Suprapubic skin (tissue), 4 donors: ENCODE data around the gene UCK2.

Source experiments
- EP300 ChIP-seq: sonication (generic); formaldehyde crosslinking; IDR thresholded peaks from one replicate; pipeline ENCODE4 v1.6.1; 2017; ENCODE audit warnings: antibody characterized with exemption
- POLR2A ChIP-seq, 2 donors: fragments of 450-650 bp; IDR thresholded peaks; one replicate each; pipeline ENCODE4 v1.6.1; 2017; ENCODE audit warnings: antibody characterized with exemption in 2 of 2, mild to moderate bottlenecking in 2 of 2, moderate library complexity in 2 of 2
- POLR2AphosphoS5 ChIP-seq, 3 donors: sonication (generic); formaldehyde crosslinking; IDR thresholded peaks; one replicate each; pipeline ENCODE4 v1.6.1; 2017; ENCODE audit warnings: antibody characterized with exemption in 3 of 3
- TF ChIP-seq, protein P1 (sequence below), 2 donors: fragments of 200-600 bp in 1 of 2; fragments of 450-650 bp in 1 of 2; sonication (generic) in 1 of 2; IDR thresholded peaks; one replicate each; pipeline ENCODE4 v1.5.1; 2016 to 2019; ENCODE audit warnings: antibody characterized with exemption in 2 of 2, mild to moderate bottlenecking in 1 of 2, moderate library complexity in 1 of 2

DNA sequence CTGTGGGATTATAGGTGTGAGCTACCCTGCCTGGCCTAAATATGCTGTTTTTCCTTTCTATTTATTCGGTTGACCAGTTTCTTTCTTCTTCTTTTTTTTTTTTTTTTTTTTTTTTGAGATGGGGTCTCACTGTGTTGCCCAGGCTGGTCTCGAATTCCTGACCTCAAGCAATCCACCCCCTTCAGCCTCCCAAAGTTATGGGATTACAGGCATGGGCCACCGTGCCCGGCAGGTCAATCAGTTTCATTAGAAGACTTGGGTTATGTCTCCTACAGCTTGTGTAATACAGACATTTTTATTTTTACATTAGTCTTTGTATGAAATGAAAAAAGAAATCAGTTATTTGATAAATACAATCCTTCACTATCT, 61.1 kb downstream of the UCK2 start:
- TF ChIP-seq, protein P1, sequence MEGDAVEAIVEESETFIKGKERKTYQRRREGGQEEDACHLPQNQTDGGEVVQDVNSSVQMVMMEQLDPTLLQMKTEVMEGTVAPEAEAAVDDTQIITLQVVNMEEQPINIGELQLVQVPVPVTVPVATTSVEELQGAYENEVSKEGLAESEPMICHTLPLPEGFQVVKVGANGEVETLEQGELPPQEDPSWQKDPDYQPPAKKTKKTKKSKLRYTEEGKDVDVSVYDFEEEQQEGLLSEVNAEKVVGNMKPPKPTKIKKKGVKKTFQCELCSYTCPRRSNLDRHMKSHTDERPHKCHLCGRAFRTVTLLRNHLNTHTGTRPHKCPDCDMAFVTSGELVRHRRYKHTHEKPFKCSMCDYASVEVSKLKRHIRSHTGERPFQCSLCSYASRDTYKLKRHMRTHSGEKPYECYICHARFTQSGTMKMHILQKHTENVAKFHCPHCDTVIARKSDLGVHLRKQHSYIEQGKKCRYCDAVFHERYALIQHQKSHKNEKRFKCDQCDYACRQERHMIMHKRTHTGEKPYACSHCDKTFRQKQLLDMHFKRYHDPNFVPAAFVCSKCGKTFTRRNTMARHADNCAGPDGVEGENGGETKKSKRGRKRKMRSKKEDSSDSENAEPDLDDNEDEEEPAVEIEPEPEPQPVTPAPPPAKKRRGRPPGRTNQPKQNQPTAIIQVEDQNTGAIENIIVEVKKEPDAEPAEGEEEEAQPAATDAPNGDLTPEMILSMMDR (IDR thresholded peaks at IDR 0.05) = no peak
- TF ChIP-seq POLR2A (IDR thresholded peaks at IDR 0.05) (no peak), POLR2AphosphoS5 (IDR thresholded peaks at IDR 0.05) (no peak), EP300 (no peak)
